ENCODE data around the gene ACTMAP. TPM values are rescaled to one million over a fixed set of nuclear protein-coding genes. Genes with fewer than 3 reads are reported as not detected.

The ACTMAP gene
- total and polyA plus RNA-seq, 2 of the 13 experiments (the other 11 are each of a cell fraction or from before 2014, with no cell fraction given) = 2.2 to 7.9 TPM

GRCh38 chr19:40777937-40778705 lies 27.8 kb upstream of the ACTMAP start, which contains the start of gene RAB4B (continued):
- TF ChIP-seq ZBTB14 (CRISPR knock-in tag; IDR thresholded peaks at IDR 0.05) (no peak), ZNF569 (CRISPR knock-in tag; IDR thresholded peaks at IDR 0.05; ENCODE audit: borderline replicate concordance) (no peak), HOXA7 (CRISPR knock-in tag; IDR thresholded peaks at IDR 0.05) (no peak), ZNF768 (CRISPR knock-in tag; IDR thresholded peaks at IDR 0.05) (peak; percentile 43; the same call in 1 of the 2 replicates), ZNF251 (CRISPR knock-in tag; IDR thresholded peaks at IDR 0.05) (no peak), GFI1 (CRISPR knock-in tag; IDR thresholded peaks at IDR 0.05; ENCODE audit: borderline replicate concordance) (no peak), ZNF280D (CRISPR knock-in tag; IDR thresholded peaks at IDR 0.05) (no peak), CSRNP1 (CRISPR knock-in tag; IDR thresholded peaks at IDR 0.05) (peak; percentile 40; the same call in 1 of the 2 replicates), SOX6 (IDR thresholded peaks at IDR 0.05) (no peak), SOX6 (CRISPR knock-in tag; IDR thresholded peaks at IDR 0.05) (peak; percentile 21; the same call in 1 of the 2 replicates), HNRNPUL1 (IDR thresholded peaks at IDR 0.05; ENCODE audit: low read depth, low read length) (no peak), PAWR (CRISPR knock-in tag; IDR thresholded peaks at IDR 0.05; ENCODE audit: borderline replicate concordance) (no peak), MAFF (IDR thresholded peaks at IDR 0.05; ENCODE audit: low read depth, low read length) (no peak)
- TF ChIP-seq, protein P1, sequence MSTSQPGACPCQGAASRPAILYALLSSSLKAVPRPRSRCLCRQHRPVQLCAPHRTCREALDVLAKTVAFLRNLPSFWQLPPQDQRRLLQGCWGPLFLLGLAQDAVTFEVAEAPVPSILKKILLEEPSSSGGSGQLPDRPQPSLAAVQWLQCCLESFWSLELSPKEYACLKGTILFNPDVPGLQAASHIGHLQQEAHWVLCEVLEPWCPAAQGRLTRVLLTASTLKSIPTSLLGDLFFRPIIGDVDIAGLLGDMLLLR (CRISPR knock-in tag; IDR thresholded peaks at IDR 0.05) = no peak
- TF ChIP-seq, protein P2, sequence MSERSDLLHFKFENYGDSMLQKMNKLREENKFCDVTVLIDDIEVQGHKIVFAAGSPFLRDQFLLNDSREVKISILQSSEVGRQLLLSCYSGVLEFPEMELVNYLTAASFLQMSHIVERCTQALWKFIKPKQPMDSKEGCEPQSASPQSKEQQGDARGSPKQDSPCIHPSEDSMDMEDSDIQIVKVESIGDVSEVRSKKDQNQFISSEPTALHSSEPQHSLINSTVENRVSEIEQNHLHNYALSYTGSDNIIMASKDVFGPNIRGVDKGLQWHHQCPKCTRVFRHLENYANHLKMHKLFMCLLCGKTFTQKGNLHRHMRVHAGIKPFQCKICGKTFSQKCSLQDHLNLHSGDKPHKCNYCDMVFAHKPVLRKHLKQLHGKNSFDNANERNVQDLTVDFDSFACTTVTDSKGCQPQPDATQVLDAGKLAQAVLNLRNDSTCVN (CRISPR knock-in tag; IDR thresholded peaks at IDR 0.05; ENCODE audit: borderline replicate concordance) = no peak
- TF ChIP-seq, protein P3, sequence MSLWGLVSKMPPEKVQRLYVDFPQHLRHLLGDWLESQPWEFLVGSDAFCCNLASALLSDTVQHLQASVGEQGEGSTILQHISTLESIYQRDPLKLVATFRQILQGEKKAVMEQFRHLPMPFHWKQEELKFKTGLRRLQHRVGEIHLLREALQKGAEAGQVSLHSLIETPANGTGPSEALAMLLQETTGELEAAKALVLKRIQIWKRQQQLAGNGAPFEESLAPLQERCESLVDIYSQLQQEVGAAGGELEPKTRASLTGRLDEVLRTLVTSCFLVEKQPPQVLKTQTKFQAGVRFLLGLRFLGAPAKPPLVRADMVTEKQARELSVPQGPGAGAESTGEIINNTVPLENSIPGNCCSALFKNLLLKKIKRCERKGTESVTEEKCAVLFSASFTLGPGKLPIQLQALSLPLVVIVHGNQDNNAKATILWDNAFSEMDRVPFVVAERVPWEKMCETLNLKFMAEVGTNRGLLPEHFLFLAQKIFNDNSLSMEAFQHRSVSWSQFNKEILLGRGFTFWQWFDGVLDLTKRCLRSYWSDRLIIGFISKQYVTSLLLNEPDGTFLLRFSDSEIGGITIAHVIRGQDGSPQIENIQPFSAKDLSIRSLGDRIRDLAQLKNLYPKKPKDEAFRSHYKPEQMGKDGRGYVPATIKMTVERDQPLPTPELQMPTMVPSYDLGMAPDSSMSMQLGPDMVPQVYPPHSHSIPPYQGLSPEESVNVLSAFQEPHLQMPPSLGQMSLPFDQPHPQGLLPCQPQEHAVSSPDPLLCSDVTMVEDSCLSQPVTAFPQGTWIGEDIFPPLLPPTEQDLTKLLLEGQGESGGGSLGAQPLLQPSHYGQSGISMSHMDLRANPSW (CRISPR knock-in tag; IDR thresholded peaks at IDR 0.05; ENCODE audit: borderline replicate concordance) = no peak
